GM12872 (cell line): ENCODE measurements around the gene CPNE2.

Source experiments
- CTCF ChIP-seq: IDR thresholded peaks from 3 replicates; pipeline ENCODE4 v1.5.1; 2011; ENCODE audit warnings: low read depth, mild to moderate bottlenecking, low read length, moderate library complexity; ENCODE audit not compliant: insufficient read depth

CPNE2 gene

GRCh38 chr16:57132470-57132869 is 40.1 kb downstream of the CPNE2 start:
- TF ChIP-seq CTCF = no peak

GRCh38 chr16:57133031-57133430 is 40.6 kb downstream of the CPNE2 start:
- TF ChIP-seq CTCF = no peak

- no peak for TF ChIP-seq CTCF
Measured at GRCh38 chr16:57133886-57134285, 41.5 kb downstream of the CPNE2 start.

- no peak for TF ChIP-seq CTCF
Measured at GRCh38 chr16:57134982-57135381, 42.6 kb downstream of the CPNE2 start.

- no peak for TF ChIP-seq CTCF
Measured at GRCh38 chr16:57137043-57137442, 44.7 kb downstream of the CPNE2 start.

GRCh38 chr16:57137566-57138273 is 45.3 kb downstream of the CPNE2 start:
- TF ChIP-seq CTCF = no peak

- TF ChIP-seq CTCF = no peak
Measured at GRCh38 chr16:57138281-57138935, 46.0 kb downstream of the CPNE2 start.
